Smooth muscle cell (in vitro differentiated cells): ENCODE results near the gene VPS18. TPM values are rescaled to one million over a fixed set of nuclear protein-coding genes. Genes with fewer than 3 reads are reported as not detected.

Experiments used
- DNase-seq: peaks from one replicate; lab custom pipeline; 2025; ENCODE audit not compliant: unreplicated experiment; lab: John Stamatoyannopoulos, UW
- H2AFZ ChIP-seq: fragments of 200-600 bp; sonication (generic); 2 replicates; pipeline ENCODE4 v1.6.0; 2016; ENCODE audit warnings: antibody characterized with exemption, low read depth, mild to moderate bottlenecking
- H3F3A ChIP-seq: fragments of 200-600 bp; sonication (generic); 2 replicates; pipeline ENCODE4 v1.6.0; 2017; ENCODE audit warnings: antibody characterized with exemption, low read depth
- H3K27ac ChIP-seq: fragments of 200-600 bp; sonication (generic); 2 replicates; pipeline ENCODE4 v1.5.1; 2016; ENCODE audit warnings: low read depth, mild to moderate bottlenecking
- H3K27me3 ChIP-seq: fragments of 200-600 bp; sonication (generic); 2 replicates; pipeline ENCODE4 v1.6.1; 2016; ENCODE audit warnings: low read depth, mild to moderate bottlenecking
- H3K36me3 ChIP-seq: fragments of 200-600 bp; sonication (generic); 2 replicates; pipeline ENCODE4 v1.5.1; 2016; ENCODE audit warnings: low read depth
- H3K4me1 ChIP-seq: fragments of 200-600 bp; sonication (generic); 2 replicates; pipeline ENCODE4 v1.5.1; 2016; ENCODE audit warnings: low read depth
- H3K4me2 ChIP-seq: fragments of 200-600 bp; sonication (generic); 2 replicates; pipeline ENCODE4 v1.6.0; 2016; ENCODE audit warnings: mild to moderate bottlenecking
- H3K4me3 ChIP-seq: fragments of 200-600 bp; sonication (generic); 2 replicates; pipeline ENCODE4 v1.5.1; 2016; ENCODE audit warnings: mild to moderate bottlenecking
- H3K79me2 ChIP-seq: fragments of 200-600 bp; sonication (generic); 2 replicates; pipeline ENCODE4 v1.6.0; 2016; ENCODE audit warnings: low read depth, mild to moderate bottlenecking
- H3K9ac ChIP-seq: fragments of 200-600 bp; sonication (generic); 2 replicates; pipeline ENCODE4 v1.6.0; 2016; ENCODE audit warnings: low read depth
- H3K9me3 ChIP-seq: fragments of 200-600 bp; sonication (generic); replicated peaks from 2 replicates; pipeline ENCODE4 v1.5.1; 2016; ENCODE audit warnings: low read depth
- H4K20me1 ChIP-seq: fragments of 200-600 bp; sonication (generic); 2 replicates; pipeline ENCODE4 v1.6.0; 2016; ENCODE audit warnings: low read depth
- CTCF ChIP-seq: fragments of 200-600 bp; sonication (generic); IDR thresholded peaks from 2 replicates; pipeline ENCODE4 v1.5.1; 2017; ENCODE audit warnings: borderline replicate concordance, mild to moderate bottlenecking, antibody characterized with exemption; ENCODE audit not compliant: insufficient read depth, poor library complexity, severe bottlenecking
- WGBS: methylation state at CpG from one replicate; pipeline ENCODE4 v1.1.7; 2016; ENCODE audit warnings: low lambda C conversion rate; 5-methylcytosine and 5-hydroxymethylcytosine counted together
- polyA plus RNA-seq: library from polyadenylated mRNA; unstranded; fragments of >200 nt; fragmentation: Nextera tagmentation; extraction: Ambion mirVana; gene quantifications from 2 replicates; pipeline ENCODE4 v1.2.1, GENCODE V29; 2016
- total RNA-seq: library from RNA; depleted of rRNA; stranded (reverse); fragments of >200 nt; gene quantifications from 2 replicates; pipeline ENCODE4 v1.2.3, GENCODE V29; 2014

Gene VPS18
- total and polyA plus RNA-seq, 2 experiments from 2014 or later, result 14.2 to 17.2 TPM

GRCh38 chr15:40850576-40851112 lies 43.6 kb upstream of the VPS18 start:
- DNase-seq, result no peak
- peaks cover 12% of the 10 kb centered on the region for H3K4me1 ChIP-seq

GRCh38 chr15:40852529-40852928 lies 41.7 kb upstream of the VPS18 start:
- no peak overlapping the region for H2AFZ ChIP-seq
- H3K36me3 ChIP-seq, result no peaks in the 10 kb centered on the region
- no peak overlapping the region for H3K4me3 ChIP-seq
- no peak overlapping the region for H3K9ac ChIP-seq
- TF ChIP-seq CTCF, result no peak
- no peaks in the 10 kb centered on the region for H3K9me3 ChIP-seq
- H3K27ac ChIP-seq, result no peak overlapping the region
- peaks cover 9% of the 10 kb centered on the region for H4K20me1 ChIP-seq
- H3K27me3 ChIP-seq, result no peaks in the 10 kb centered on the region
- H3K4me1 ChIP-seq, result peaks cover 7% of the 10 kb centered on the region
- H3K4me2 ChIP-seq, result no peak overlapping the region
- WGBS, result over 99% methylated on average over 5 of the region's 5 CpGs
- H3K79me2 ChIP-seq, result no peaks in the 10 kb centered on the region
- H3F3A ChIP-seq, result no peaks in the 10 kb centered on the region
- DNase-seq, result no peak

More at GRCh38 chr15:40850576-40851112, 43.6 kb upstream of the VPS18 start:
- no peak overlapping the region for H3K4me3 ChIP-seq
- peaks cover under 1% of the 10 kb centered on the region for H3K79me2 ChIP-seq
- no peak overlapping the region for H2AFZ ChIP-seq
- no peaks in the 10 kb centered on the region for H3K27me3 ChIP-seq
- H3F3A ChIP-seq, result no peaks in the 10 kb centered on the region
- WGBS, result 96% methylated on average over 8 of the region's 8 CpGs
- no peak for TF ChIP-seq CTCF
- H3K27ac ChIP-seq, result no peak overlapping the region
- no peak overlapping the region for H3K9ac ChIP-seq
- H3K36me3 ChIP-seq, result no peaks in the 10 kb centered on the region
- no peaks in the 10 kb centered on the region for H3K9me3 ChIP-seq
- H4K20me1 ChIP-seq, result peaks cover 11% of the 10 kb centered on the region
- no peak overlapping the region for H3K4me2 ChIP-seq

GRCh38 chr15:40853241-40853890 lies 40.9 kb upstream of the VPS18 start:
- Histone ChIP-seq H3K79me2 (no peaks in the 10 kb centered on the region), H3K36me3 (no peaks in the 10 kb centered on the region), H3K9ac (no peak overlapping the region), H3K27ac (no peak overlapping the region), H3F3A (no peaks in the 10 kb centered on the region), H3K4me2 (no peak overlapping the region), H3K4me3 (no peak overlapping the region), H4K20me1 (peaks cover 1% of the 10 kb centered on the region), H3K4me1 (no peaks in the 10 kb centered on the region), H3K27me3 (no peaks in the 10 kb centered on the region), H2AFZ (no peak overlapping the region), H3K9me3 (no peaks in the 10 kb centered on the region)
- no peak for DNase-seq
- TF ChIP-seq CTCF, result no peak
- WGBS, result 91% methylated on average over 16 of the region's 16 CpGs

- H3K36me3 ChIP-seq, result no peaks in the 10 kb centered on the region
- no peak overlapping the region for H3K9ac ChIP-seq
- no peak overlapping the region for H2AFZ ChIP-seq
- no peaks in the 10 kb centered on the region for H3K9me3 ChIP-seq
- no peak overlapping the region for H3K27ac ChIP-seq
- WGBS, result 89% methylated on average over 10 of the region's 10 CpGs
- no peak overlapping the region for H3K4me2 ChIP-seq
- no peaks in the 10 kb centered on the region for H3K79me2 ChIP-seq
- no peak overlapping the region for H3K4me3 ChIP-seq
- TF ChIP-seq CTCF, result no peak
- no peaks in the 10 kb centered on the region for H3F3A ChIP-seq
- DNase-seq, result no peak
- no peaks in the 10 kb centered on the region for H4K20me1 ChIP-seq
- H3K27me3 ChIP-seq, result no peaks in the 10 kb centered on the region
- no peaks in the 10 kb centered on the region for H3K4me1 ChIP-seq
Measured at GRCh38 chr15:40854161-40854560, 40.1 kb upstream of the VPS18 start.
